Smooth muscle cell (in vitro differentiated cells): ENCODE measurements around the gene LIPN. TPM values are rescaled to one million over a fixed set of nuclear protein-coding genes. Genes with fewer than 3 reads are reported as not detected.

Source experiments
- DNase-seq: peaks from one replicate; lab custom pipeline; 2025; ENCODE audit not compliant: unreplicated experiment; lab: John Stamatoyannopoulos, UW
- H2AFZ ChIP-seq: fragments of 200-600 bp; sonication (generic); 2 replicates; pipeline ENCODE4 v1.6.0; 2016; ENCODE audit warnings: antibody characterized with exemption, low read depth, mild to moderate bottlenecking
- H3F3A ChIP-seq: fragments of 200-600 bp; sonication (generic); 2 replicates; pipeline ENCODE4 v1.6.0; 2017; ENCODE audit warnings: antibody characterized with exemption, low read depth
- H3K27ac ChIP-seq: fragments of 200-600 bp; sonication (generic); 2 replicates; pipeline ENCODE4 v1.5.1; 2016; ENCODE audit warnings: low read depth, mild to moderate bottlenecking
- H3K27me3 ChIP-seq: fragments of 200-600 bp; sonication (generic); 2 replicates; pipeline ENCODE4 v1.6.1; 2016; ENCODE audit warnings: low read depth, mild to moderate bottlenecking
- H3K36me3 ChIP-seq: fragments of 200-600 bp; sonication (generic); 2 replicates; pipeline ENCODE4 v1.5.1; 2016; ENCODE audit warnings: low read depth
- H3K4me1 ChIP-seq: fragments of 200-600 bp; sonication (generic); 2 replicates; pipeline ENCODE4 v1.5.1; 2016; ENCODE audit warnings: low read depth
- H3K4me2 ChIP-seq: fragments of 200-600 bp; sonication (generic); 2 replicates; pipeline ENCODE4 v1.6.0; 2016; ENCODE audit warnings: mild to moderate bottlenecking
- H3K4me3 ChIP-seq: fragments of 200-600 bp; sonication (generic); 2 replicates; pipeline ENCODE4 v1.5.1; 2016; ENCODE audit warnings: mild to moderate bottlenecking
- H3K79me2 ChIP-seq: fragments of 200-600 bp; sonication (generic); 2 replicates; pipeline ENCODE4 v1.6.0; 2016; ENCODE audit warnings: low read depth, mild to moderate bottlenecking
- H3K9ac ChIP-seq: fragments of 200-600 bp; sonication (generic); 2 replicates; pipeline ENCODE4 v1.6.0; 2016; ENCODE audit warnings: low read depth
- H3K9me3 ChIP-seq: fragments of 200-600 bp; sonication (generic); replicated peaks from 2 replicates; pipeline ENCODE4 v1.5.1; 2016; ENCODE audit warnings: low read depth
- H4K20me1 ChIP-seq: fragments of 200-600 bp; sonication (generic); 2 replicates; pipeline ENCODE4 v1.6.0; 2016; ENCODE audit warnings: low read depth
- CTCF ChIP-seq: fragments of 200-600 bp; sonication (generic); IDR thresholded peaks from 2 replicates; pipeline ENCODE4 v1.5.1; 2017; ENCODE audit warnings: borderline replicate concordance, mild to moderate bottlenecking, antibody characterized with exemption; ENCODE audit not compliant: insufficient read depth, poor library complexity, severe bottlenecking
- WGBS: methylation state at CpG from one replicate; pipeline ENCODE4 v1.1.7; 2016; ENCODE audit warnings: low lambda C conversion rate; 5-methylcytosine and 5-hydroxymethylcytosine counted together
- polyA plus RNA-seq: library from polyadenylated mRNA; unstranded; fragments of >200 nt; fragmentation: Nextera tagmentation; extraction: Ambion mirVana; gene quantifications from 2 replicates; pipeline ENCODE4 v1.2.1, GENCODE V29; 2016
- total RNA-seq: library from RNA; depleted of rRNA; stranded (reverse); fragments of >200 nt; gene quantifications from 2 replicates; pipeline ENCODE4 v1.2.3, GENCODE V29; 2014

Gene LIPN
- total and polyA plus RNA-seq, 2 experiments from 2014 or later: 0.40 TPM; not detected in 1

DNA sequence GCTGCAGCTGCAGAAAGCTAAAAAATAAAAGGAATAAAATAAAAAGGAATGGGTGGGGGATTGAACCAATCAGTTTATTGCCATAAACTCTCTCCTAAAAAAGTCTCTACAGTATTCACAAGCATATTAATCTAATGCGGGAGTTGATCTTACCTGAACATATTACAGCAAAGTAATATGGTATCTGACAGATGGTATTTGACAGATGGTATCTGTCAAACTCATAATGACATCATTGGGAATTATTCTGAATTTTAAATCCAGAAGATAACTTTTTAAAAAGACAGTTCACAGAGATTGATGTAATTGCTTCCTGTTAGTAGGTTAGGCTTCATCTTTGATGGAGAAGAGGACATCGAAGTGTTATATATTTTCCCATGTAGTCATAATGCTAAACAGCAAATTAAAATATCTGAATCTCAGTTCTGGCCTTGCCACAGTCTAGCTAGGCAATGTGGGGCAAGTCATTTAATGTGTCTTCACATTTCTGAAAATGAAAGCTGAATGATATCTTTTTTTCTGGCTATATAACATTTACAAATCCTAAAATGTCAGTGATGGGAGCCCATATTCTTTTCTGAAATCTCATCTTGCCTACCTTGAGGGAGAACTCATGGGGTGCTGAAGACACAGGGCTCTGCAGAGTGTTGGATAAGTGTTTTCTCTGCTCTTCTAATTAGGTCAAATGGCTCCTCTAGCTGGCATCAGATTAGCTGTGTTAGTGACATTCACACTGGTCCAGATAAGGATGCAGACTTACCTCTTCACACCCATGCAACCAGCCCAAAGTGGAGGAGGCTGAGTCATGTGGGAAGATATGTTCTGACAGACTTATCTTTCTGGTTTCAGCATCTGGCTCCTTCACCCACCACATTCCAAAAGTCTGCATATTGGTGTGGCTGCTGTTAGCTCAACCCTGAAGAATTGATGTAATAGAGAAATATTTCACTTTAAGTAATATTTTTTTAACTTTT, 40.6 kb downstream of the LIPN start:
- H3K9ac ChIP-seq: no peak overlapping the region
- no peaks in the 10 kb centered on the region for H3K79me2 ChIP-seq

DNA sequence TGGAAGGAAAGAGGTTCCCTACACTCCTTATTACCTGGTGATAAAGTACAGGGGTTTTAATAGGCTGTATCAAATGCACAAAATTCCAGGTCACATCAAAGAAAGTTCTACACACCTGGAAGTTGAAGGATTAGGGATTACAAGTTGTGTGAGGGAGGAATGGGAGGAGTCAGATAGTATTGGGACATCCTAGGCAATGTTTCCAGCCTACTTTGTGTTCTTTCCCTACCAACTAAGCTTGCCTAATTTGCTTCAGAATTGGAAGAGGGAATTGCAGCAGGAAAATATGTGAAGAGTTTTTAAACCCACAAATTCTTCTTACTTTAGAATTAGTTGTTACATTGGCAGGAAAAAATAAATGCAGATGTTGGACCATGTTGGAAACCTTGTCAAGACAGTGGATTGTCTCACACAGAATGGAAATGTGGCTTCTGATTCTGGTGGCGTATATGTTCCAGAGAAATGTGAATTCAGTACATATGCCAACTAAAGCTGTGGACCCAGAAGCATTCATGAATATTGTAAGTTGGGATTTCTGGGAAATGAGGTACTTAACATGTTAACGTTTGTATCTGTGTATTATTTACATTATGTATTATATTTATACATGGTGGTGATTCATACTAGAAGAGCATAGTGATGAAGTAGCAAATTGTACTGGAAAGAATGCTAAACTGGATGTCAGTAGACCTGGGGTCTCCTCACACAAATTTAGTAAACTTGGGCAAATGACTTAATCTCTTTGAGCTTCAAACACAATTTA, 42.9 kb downstream of the LIPN start, which contains the start of gene LIPM:
LIPM (plus strand) TSS at position 208 of the 763 bp plus-strand sequence; CDS start at position 375, 167 bp downstream.
- Histone ChIP-seq H3K36me3 (no peaks in the 10 kb centered on the region), H3K9me3 (no peaks in the 10 kb centered on the region), H3K79me2 (no peaks in the 10 kb centered on the region), H3K27me3 (no peaks in the 10 kb centered on the region), H3F3A (no peaks in the 10 kb centered on the region), H3K4me3 (no peak within 1 kb of the TSS), H2AFZ (no peak within 1 kb of the TSS), H3K9ac (no peak within 1 kb of the TSS), H3K4me1 (no peaks in the 10 kb centered on the region), H4K20me1 (no peaks in the 10 kb centered on the region), H3K27ac (no peak within 1 kb of the TSS), H3K4me2 (no peak within 1 kb of the TSS)
- WGBS: 76% methylated on average over 2 of the region's 2 CpGs
- DNase-seq: no peak
- TF ChIP-seq CTCF: no peak

More for the DNA sequence above, 40.6 kb downstream of the LIPN start:
- Histone ChIP-seq H3K9me3 (no peaks in the 10 kb centered on the region), H3K36me3 (no peaks in the 10 kb centered on the region), H2AFZ (no peak overlapping the region), H3K4me3 (no peak overlapping the region), H3F3A (no peaks in the 10 kb centered on the region), H3K4me1 (no peaks in the 10 kb centered on the region), H3K27ac (peak overlapping the region; percentile 47), H3K4me2 (peak overlapping the region; percentile 37), H3K27me3 (no peaks in the 10 kb centered on the region), H4K20me1 (no peaks in the 10 kb centered on the region)
- 91% methylated on average over 2 of the region's 2 CpGs for WGBS
- TF ChIP-seq CTCF: no peak
- DNase-seq: no peak

DNA sequence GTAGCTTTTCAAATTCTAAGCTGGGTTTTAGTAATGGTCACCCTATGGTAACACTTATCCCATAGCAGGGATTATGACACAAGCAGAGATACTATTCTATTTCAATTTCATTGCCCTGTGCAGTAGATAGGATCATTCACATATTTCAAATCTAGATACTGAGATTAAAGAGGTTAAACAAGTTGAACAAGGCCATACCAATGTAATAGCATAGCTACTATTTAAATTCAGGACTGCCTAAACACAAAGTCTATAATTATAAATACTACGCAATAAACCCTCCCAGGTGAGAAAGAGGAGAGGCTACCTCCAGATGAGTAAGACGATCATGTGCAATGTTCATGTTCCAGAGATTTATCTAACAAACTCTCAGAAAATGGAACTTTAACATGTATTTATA, 43.8 kb downstream of the LIPN start:
- H3K4me1 ChIP-seq: no peaks in the 10 kb centered on the region

More for the DNA sequence above, 43.8 kb downstream of the LIPN start:
- 89% methylated on average over 2 of the region's 2 CpGs for WGBS
- H3K79me2 ChIP-seq: no peaks in the 10 kb centered on the region
- H3F3A ChIP-seq: no peaks in the 10 kb centered on the region
- H3K4me2 ChIP-seq: no peak overlapping the region
- no peak overlapping the region for H3K9ac ChIP-seq
- H3K4me3 ChIP-seq: no peak overlapping the region
- H3K36me3 ChIP-seq: no peaks in the 10 kb centered on the region
- H2AFZ ChIP-seq: no peak overlapping the region
- H4K20me1 ChIP-seq: no peaks in the 10 kb centered on the region
- DNase-seq: no peak
- no peak for TF ChIP-seq CTCF
- no peaks in the 10 kb centered on the region for H3K27me3 ChIP-seq
- no peaks in the 10 kb centered on the region for H3K9me3 ChIP-seq
- peak overlapping the region; percentile 52 for H3K27ac ChIP-seq
